Activated B cell treated with CpG ODN at 0.5 μM for 24 hours (primary cell): ENCODE data around the gene PTCH1. TPM values are rescaled to one million over a fixed set of nuclear protein-coding genes. Genes with fewer than 3 reads are reported as not detected.

Experiments
- ATAC-seq: fragments of 200-7000 bp; cut with Tn5 transposase; one replicate; pipeline ENCODE4 v1.10.0; 2021; ENCODE audit warnings: low read depth, mild to moderate bottlenecking, moderate library complexity
- CTCF ChIA-PET: fragments of 350-600 bp; sonication (Branson Sonifier 250); formaldehyde crosslinking; loops from one replicate; lab custom pipeline; 2021; ENCODE audit warnings: antibody characterized with exemption; lab: Charles Lee
- POLR2A ChIA-PET: fragments of 350-600 bp; sonication (Branson Sonifier 250); formaldehyde crosslinking; loops from one replicate; lab custom pipeline; 2021; ENCODE audit warnings: antibody characterized with exemption; lab: Charles Lee
- DNase-seq: peaks from one replicate; pipeline ENCODE4 v3.0.0; 2022
- H3K27ac Mint-ChIP-seq: one replicate; pipeline ENCODE4 v1.8.0; 2020; ENCODE audit warnings: mixed read lengths
- H3K27me3 Mint-ChIP-seq: one replicate; pipeline ENCODE4 v1.8.0; 2021; ENCODE audit warnings: mixed read lengths
- H3K36me3 Mint-ChIP-seq: one replicate; pipeline ENCODE4 v1.8.0; 2021; ENCODE audit warnings: low read depth, mixed read lengths
- H3K4me1 Mint-ChIP-seq: one replicate; pipeline ENCODE4 v1.8.0; 2021; ENCODE audit warnings: mixed read lengths
- H3K4me3 Mint-ChIP-seq: one replicate; pipeline ENCODE4 v1.8.0; 2020; ENCODE audit warnings: mild to moderate bottlenecking, mixed read lengths
- H3K9me3 Mint-ChIP-seq: one replicate; pipeline ENCODE4 v1.8.0; 2020; ENCODE audit warnings: mixed read lengths
- CTCF ChIP-seq: fragments of 200-600 bp; IDR thresholded peaks from one replicate; pipeline ENCODE4 v1.8.0; 2022; ENCODE audit warnings: antibody characterized with exemption, mild to moderate bottlenecking
- intact Hi-C: fragments of 100-400 bp; cut with micrococcal nuclease; formaldehyde crosslinking; loops from one replicate; pipeline ENCODE4 v1.15.1; 2024
- total RNA-seq: library from RNA; stranded (reverse); gene quantifications from 2 replicates; pipeline ENCODE4 v1.2.3, GENCODE V29; 2022

PTCH1 gene
- total RNA-seq, 1 donor from 2014 or later: 8.6 TPM

GRCh38 chr9:95508968-95509850, 7.6 kb downstream of the PTCH1 start:
- Mint-ChIP-seq H3K4me1 (peaks cover 54% of the 10 kb centered on the region), H3K4me3 (peak overlapping the region; percentile 92), H3K27ac (peak overlapping the region; percentile 30), H3K9me3 (no peaks in the 10 kb centered on the region), H3K36me3 (peaks cover 4% of the 10 kb centered on the region), H3K27me3 (peaks cover 47% of the 10 kb centered on the region)
- ChIA-PET CTCF (no interaction called here), POLR2A (interaction anchor here (0.7 to 1.0 kb wide), 2 partner anchors 192 to 366 kb away, joined by 3 to 8 read pairs; partner anchors contain the start of gene ERCC6L2)
- ATAC-seq (peak; percentile 32), DNase-seq (peak; percentile 30)
- intact Hi-C loops: loop anchor here (1.0 to 10.0 kb wide), 4 partner anchors 15 to 1056 kb away; partner anchors contain the start of genes ERCC6L2 and ZNF367
- no peak for TF ChIP-seq CTCF

DNA sequence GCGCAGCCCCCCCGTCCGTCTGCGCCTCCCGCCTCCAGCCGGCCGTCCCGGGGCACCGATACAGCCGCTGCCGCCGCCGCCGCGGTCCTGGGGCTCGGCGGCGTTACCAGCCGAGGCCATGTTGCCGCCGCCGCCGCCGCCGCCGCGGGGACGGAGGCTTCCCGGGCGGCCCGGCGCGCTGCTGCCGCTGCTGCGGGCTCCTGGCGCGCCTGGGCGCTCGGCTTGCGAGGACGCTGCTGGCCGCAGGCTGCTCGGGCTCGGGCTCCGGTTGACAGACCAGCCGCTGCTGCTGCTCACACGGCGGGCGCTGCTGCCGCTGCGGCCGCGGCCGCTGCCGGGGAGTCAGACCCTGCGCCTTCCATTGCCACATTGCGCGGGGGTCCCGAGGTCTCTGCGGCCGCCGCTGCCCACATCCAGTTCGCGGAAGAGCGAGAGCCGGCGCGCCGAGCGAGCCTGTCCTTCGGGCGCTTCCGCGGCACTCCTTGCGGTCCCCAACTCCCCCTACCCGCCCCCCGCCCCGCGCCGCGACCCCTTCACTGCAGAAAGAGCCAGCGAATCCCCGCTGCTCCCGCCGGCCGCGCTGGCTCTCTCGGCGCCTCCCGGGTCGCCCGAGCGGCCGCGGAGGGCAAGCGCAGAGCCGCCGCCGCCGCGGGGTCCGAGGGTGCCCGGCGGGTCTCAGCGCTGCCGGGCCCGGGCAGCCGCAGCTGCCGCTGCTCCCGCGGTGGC, 8.4 kb downstream of the PTCH1 start:
- Mint-ChIP-seq H3K36me3 (peaks cover 4% of the 10 kb centered on the region), H3K9me3 (no peaks in the 10 kb centered on the region), H3K4me1 (peaks cover 57% of the 10 kb centered on the region), H3K27me3 (peaks cover 43% of the 10 kb centered on the region), H3K4me3 (peak overlapping the region; percentile 86), H3K27ac (no peak overlapping the region)
- TF ChIP-seq CTCF: no peak
- intact Hi-C loops: loop anchor here (5.0 to 10.0 kb wide), 3 partner anchors 369 to 1056 kb away; partner anchors contain the start of genes ERCC6L2 and ZNF367
- no peak for ATAC-seq
- ChIA-PET CTCF (no interaction called here), POLR2A (interaction anchor here (0.7 to 1.0 kb wide), 2 partner anchors 191 to 367 kb away, joined by 3 to 8 read pairs; partner anchors contain the start of gene ERCC6L2)
- peak; percentile 29 for DNase-seq

DNA sequence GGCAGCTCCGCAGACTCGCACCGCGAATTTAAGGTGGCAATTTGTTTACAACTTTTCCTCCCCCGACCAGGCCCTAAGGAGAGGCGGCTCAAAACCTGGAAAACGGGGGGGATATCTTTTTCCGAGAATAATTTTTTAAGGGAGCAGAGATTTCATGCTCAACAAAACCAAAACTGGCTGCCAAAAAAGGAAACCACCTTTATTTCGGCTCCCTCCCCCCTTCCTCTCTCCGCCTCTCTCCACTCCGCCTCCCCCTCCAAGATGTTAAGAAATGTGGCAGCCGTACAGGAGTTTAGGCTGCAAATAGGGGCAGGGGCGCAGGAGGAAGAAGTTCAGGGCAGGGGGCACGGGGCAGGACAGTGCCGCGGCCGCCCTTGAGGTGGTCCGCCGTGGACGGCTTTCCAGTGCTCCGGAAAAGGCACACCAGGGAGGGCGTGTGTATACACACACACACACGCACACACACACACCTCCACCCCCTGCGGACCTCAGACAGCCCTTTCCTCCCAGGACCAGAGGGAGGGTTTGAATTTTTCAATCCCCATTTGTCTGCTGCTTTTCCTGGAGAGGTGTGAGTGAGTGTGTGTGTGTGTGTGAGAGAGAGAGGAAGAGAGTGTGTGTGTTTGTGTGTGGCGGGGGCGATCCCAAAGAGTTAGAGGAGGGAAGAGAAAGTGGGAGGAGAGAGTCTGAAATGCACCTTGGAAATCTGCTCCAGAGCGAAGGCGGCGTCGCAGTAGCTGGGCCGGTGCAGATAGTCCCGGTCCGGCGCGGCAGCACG, 9.1 kb downstream of the PTCH1 start:
- peaks cover 62% of the 10 kb centered on the region for H3K4me1 Mint-ChIP-seq
- CTCF ChIA-PET: interaction anchor here (0.5 kb wide), 1 partner anchor 1215 kb away, joined by 3 read pairs; no protein-coding TSS in a partner anchor
- TF ChIP-seq CTCF: no peak
- intact Hi-C loops: loop anchor here (5.0 to 10.0 kb wide), 3 partner anchors 370 to 1057 kb away; partner anchors contain the start of genes ERCC6L2 and ZNF367
- H3K4me3 Mint-ChIP-seq: peak overlapping the region; percentile 86
- H3K27me3 Mint-ChIP-seq: peaks cover 40% of the 10 kb centered on the region
- POLR2A ChIA-PET: interaction anchor here (0.7 to 1.5 kb wide), 4 partner anchors 9 to 45 kb away, joined by 3 to 7 read pairs (median 5); partner anchors contain the start of gene PTCH1
- peaks cover 4% of the 10 kb centered on the region for H3K36me3 Mint-ChIP-seq
- ATAC-seq (no peak), DNase-seq (no peak)
- H3K27ac Mint-ChIP-seq: peak overlapping the region; percentile 78
- no peaks in the 10 kb centered on the region for H3K9me3 Mint-ChIP-seq

GRCh38 chr9:95506678-95507463, 9.9 kb downstream of the PTCH1 start:
- CTCF ChIA-PET: interaction anchor here (0.5 kb wide), 1 partner anchor 1215 kb away, joined by 3 read pairs; no protein-coding TSS in a partner anchor
- peaks cover 42% of the 10 kb centered on the region for H3K27me3 Mint-ChIP-seq

More at GRCh38 chr9:95506678-95507463, 9.9 kb downstream of the PTCH1 start:
- Mint-ChIP-seq H3K4me3 (peak overlapping the region; percentile 86), H3K9me3 (no peaks in the 10 kb centered on the region), H3K4me1 (peaks cover 63% of the 10 kb centered on the region), H3K36me3 (peaks cover 4% of the 10 kb centered on the region), H3K27ac (peak overlapping the region; percentile 78)
- peak; percentile 29 for ATAC-seq
- intact Hi-C loops: loop anchor here (1.0 to 10.0 kb wide), 4 partner anchors 45 to 1058 kb away; partner anchors contain the start of genes ERCC6L2 and ZNF367
- POLR2A ChIA-PET: interaction anchor here (0.7 to 1.5 kb wide), 4 partner anchors 10 to 44 kb away, joined by 3 to 7 read pairs (median 5); partner anchors contain the start of gene PTCH1
- TF ChIP-seq CTCF: no peak
- DNase-seq: peak; percentile 36
